ENCODE measurements around the gene SOD3. TPM values are rescaled to one million over a fixed set of nuclear protein-coding genes. Genes with fewer than 3 reads are reported as not detected.

SOD3 gene
- total RNA-seq, 2 experiments from 2014 or later = not detected

DNA sequence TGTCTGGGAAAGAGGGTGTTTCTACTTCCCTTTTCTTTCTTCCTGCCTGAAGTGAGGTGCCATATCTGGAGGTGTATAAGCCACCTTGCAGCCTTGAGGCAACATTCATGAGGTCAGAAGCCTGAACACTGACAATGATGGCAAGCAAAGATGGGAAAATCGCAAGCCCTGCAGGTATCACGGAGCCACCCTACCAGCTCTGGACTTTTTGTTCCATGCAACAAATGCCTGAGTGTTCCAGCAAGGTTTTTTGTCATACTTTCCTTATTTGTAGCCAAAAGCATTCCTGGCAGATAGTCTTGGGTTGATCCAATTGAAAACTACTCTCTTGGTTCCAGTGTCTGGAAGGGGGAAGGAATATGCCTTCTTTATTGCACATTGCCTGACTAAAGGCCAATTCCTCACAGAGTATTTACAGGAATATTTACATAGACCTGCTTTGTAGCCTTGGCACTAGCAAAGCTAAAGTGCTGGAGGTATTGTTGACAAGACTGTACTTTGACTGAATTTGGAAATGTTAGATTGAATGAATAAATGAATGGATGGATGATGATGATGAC is 14.4 kb upstream of the SOD3 start:
- no peak for DNase-seq
- ChIA-PET CTCF (no interaction called here), POLR2A (no interaction called here)
- no peaks in the 10 kb centered on the region for H3K4me1 Mint-ChIP-seq
- H3K27ac Mint-ChIP-seq = no peak overlapping the region
- peaks cover 2% of the 10 kb centered on the region for H3K27me3 Mint-ChIP-seq
- no peaks in the 10 kb centered on the region for H3K9me3 Mint-ChIP-seq
- no peaks in the 10 kb centered on the region for H3K36me3 Mint-ChIP-seq (ENCODE audit: low read depth)
- H3K4me3 Mint-ChIP-seq = no peak overlapping the region

DNA sequence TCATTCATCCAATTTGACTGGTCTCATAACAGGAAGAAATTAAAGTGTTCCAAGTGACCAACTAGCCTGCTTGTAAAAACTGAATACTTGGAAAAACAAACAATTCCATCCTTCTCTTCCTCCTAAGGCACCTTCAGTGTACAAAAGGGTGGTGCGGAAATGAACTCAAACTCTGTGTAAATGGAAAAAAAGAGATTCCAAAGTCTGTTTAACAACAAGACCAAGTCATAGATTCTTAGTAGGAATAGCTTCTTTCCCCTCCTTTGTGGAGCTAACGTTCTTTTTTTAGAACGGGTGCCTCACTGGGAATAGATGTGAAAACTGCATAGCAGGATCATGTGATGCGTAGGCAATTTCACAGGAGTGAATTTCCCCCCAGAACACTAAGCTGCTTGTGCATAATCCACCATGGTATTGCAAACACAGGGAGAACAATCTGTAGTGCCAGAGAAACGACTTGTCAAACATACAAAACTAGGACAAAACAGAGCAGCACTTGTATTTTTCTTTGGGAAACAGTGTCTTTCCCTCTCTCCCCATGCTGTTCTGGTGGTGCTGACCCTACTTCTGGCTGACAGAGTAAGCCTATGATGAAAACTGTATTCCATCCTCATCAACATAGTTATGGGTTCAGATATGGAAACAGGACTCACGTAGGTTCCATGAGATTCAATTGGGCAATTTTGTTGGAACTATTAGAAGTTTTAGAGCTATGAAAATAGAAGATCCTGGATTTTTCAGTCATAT is 13.2 kb upstream of the SOD3 start:
- CTCF ChIA-PET = no interaction called here
- H3K4me3 Mint-ChIP-seq = no peak overlapping the region
- POLR2A ChIA-PET = no interaction called here
- no peaks in the 10 kb centered on the region for H3K4me1 Mint-ChIP-seq
- H3K27ac Mint-ChIP-seq = no peak overlapping the region
- peaks cover 2% of the 10 kb centered on the region for H3K27me3 Mint-ChIP-seq
- H3K36me3 Mint-ChIP-seq (ENCODE audit: low read depth) = no peaks in the 10 kb centered on the region
- no peak for DNase-seq
- H3K9me3 Mint-ChIP-seq = no peaks in the 10 kb centered on the region

DNA sequence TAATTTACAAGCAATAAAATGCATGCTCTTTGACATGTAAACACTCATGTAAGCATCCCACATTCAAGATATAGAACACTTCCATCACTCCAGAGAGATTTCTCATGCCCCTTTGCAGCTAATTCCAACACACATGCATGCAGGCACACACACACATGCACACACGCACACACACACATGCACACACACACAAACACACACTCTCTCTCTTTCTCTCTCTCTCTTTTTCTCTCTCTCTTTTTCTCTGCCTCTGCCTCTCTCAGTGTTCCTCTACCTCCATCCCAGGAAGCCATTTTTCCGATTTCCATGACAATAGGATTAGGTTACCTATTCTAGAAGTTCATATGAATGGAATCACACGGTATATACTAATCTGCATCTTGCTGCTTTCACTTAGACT is 11.9 kb upstream of the SOD3 start:
- Mint-ChIP-seq H3K36me3 (ENCODE audit: low read depth) (no peaks in the 10 kb centered on the region), H3K27ac (no peak overlapping the region), H3K4me3 (no peak overlapping the region), H3K4me1 (no peaks in the 10 kb centered on the region), H3K27me3 (no peaks in the 10 kb centered on the region), H3K9me3 (no peaks in the 10 kb centered on the region)
- ChIA-PET POLR2A (no interaction called here), CTCF (no interaction called here)
- no peak for DNase-seq

DNA sequence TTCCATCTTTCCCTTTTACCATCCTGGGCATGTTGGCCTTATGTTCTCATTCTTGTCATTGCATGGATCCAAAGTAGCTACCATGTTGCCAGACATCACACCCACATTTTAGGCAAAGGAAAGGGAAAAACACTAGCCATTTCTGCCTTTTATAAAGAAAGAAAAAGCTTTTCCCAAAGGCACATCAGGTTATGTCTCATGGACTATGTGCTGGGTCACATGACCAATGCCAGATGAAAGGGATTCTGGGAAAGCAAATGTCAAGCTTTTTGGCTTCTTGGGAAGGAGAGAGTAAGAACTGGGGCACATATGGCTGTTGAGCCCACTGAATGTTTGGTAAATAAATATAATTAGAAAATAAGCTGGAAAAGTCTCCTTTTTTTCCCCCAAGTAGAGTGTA is 4.3 kb upstream of the SOD3 start:
- H3K27me3 Mint-ChIP-seq = no peaks in the 10 kb centered on the region
- H3K36me3 Mint-ChIP-seq (ENCODE audit: low read depth) = no peaks in the 10 kb centered on the region
- no peak overlapping the region for H3K27ac Mint-ChIP-seq
- no peak overlapping the region for H3K4me3 Mint-ChIP-seq
- ChIA-PET CTCF (no interaction called here), POLR2A (no interaction called here)
- H3K4me1 Mint-ChIP-seq = no peaks in the 10 kb centered on the region
- DNase-seq = no peak
- H3K9me3 Mint-ChIP-seq = no peaks in the 10 kb centered on the region

DNA sequence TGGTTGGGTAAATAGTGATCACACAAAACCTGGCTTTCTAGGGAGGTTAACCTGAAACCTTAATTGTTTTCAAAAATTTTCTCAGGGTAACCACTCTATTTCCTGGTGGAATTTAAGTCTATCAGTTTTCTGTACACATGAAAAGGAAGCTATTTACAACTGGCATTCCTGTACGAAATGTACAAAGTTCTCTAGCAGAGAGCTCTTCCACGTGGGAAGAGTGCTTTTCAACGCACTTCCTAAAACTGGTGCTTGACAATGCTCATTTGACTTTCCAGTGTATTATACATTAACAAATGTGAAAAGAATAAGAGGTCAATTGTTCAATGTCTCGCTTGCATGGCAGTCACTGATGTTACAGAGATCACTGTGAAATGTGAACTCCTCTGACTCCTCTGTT is 2.8 kb upstream of the SOD3 start:
- no peaks in the 10 kb centered on the region for H3K4me1 Mint-ChIP-seq
- POLR2A ChIA-PET = no interaction called here
- CTCF ChIA-PET = no interaction called here
- H3K27ac Mint-ChIP-seq = no peak overlapping the region
- H3K27me3 Mint-ChIP-seq = no peaks in the 10 kb centered on the region
- H3K4me3 Mint-ChIP-seq = no peak overlapping the region
- no peak for DNase-seq
- H3K36me3 Mint-ChIP-seq (ENCODE audit: low read depth) = no peaks in the 10 kb centered on the region
- H3K9me3 Mint-ChIP-seq = no peaks in the 10 kb centered on the region

DNA sequence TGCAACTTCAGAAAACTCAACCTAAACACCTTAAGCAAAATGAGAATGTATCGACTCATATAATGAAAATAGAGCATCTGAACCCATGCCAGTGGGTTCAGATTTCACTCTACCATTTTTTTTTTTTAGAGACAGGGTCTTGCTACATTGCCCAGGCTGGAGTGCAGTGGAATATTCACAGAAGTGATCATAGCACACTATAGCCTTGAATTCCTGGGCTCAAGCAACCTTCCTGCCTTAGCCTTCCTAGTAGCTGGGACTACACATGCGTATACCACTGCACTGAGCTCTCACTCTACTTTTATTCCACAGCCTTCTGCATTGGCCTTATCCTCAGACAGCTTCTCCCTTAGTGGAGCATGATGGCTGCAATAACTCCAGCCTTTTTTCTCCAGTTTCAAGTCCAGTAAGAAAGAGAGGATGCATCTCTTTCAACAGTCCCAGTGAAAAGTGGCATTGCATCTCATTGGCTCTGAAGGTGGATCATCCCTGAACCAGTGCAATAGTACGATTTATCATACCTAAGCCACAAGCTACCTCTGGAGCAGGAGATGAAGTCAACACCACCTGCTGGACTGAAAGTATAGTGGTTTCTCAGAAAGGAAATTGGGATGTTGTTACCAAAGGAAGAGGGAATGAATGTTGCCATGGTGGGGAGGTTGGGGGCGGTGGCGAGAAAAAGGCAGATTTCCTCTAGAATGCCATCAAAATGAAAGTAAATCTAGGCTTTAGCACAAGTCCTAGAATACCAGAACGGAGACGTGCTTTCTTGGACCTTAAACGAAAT is 2.0 kb upstream of the SOD3 start:
- Mint-ChIP-seq H3K4me3 (no peak overlapping the region), H3K27me3 (peaks cover 6% of the 10 kb centered on the region), H3K4me1 (no peaks in the 10 kb centered on the region), H3K27ac (no peak overlapping the region), H3K36me3 (ENCODE audit: low read depth) (no peaks in the 10 kb centered on the region), H3K9me3 (no peaks in the 10 kb centered on the region)
- no peak for DNase-seq
- CTCF ChIA-PET = no interaction called here
- POLR2A ChIA-PET = no interaction called here

DNA sequence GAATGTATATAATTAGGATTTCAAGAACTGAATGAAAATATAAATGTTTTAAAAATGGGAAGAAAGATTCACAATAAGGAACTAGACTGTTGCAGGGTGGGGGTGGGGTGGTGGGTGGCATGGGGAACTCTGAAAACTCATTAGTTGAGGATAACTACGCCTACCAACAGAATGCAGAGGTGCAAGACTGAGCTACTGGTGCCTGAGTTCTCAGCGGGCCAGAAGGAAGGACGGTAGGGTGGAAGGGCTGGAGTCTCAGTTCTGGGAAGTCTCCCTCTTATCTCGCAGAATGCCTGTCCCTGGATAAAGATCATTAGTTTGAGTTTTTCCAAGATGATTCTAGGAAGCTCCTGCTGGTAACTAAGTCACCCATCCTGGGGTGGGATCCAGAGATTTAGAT is 1.3 kb upstream of the SOD3 start:
- no peaks in the 10 kb centered on the region for H3K4me1 Mint-ChIP-seq
- H3K9me3 Mint-ChIP-seq = no peaks in the 10 kb centered on the region
- H3K27me3 Mint-ChIP-seq = peaks cover 12% of the 10 kb centered on the region
- ChIA-PET CTCF (no interaction called here), POLR2A (no interaction called here)
- no peak overlapping the region for H3K4me3 Mint-ChIP-seq
- no peak for DNase-seq
- H3K36me3 Mint-ChIP-seq (ENCODE audit: low read depth) = no peaks in the 10 kb centered on the region
- no peak overlapping the region for H3K27ac Mint-ChIP-seq

DNA sequence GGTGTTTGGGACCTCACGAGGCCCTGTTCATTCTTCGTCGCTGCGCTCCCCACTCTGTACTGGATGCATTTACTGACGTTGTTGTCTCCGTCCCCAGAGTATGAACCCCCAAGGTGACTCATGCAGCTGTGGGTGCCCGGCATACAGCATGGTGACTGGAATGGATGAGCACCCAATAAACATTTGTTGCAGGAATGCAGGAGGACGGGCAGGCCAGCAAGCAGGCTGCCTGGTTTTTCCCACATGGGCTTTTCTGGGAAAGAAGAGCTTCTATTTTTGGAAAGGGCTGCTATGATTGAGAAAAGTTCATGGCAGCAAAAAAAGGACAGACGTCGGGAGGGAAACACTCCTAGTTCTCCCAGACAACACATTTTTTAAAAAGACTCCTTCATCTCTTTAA is 893 bp upstream of the SOD3 start:
- Mint-ChIP-seq H3K4me1 (no peaks in the 10 kb centered on the region), H3K4me3 (no peak overlapping the region), H3K27me3 (peaks cover 14% of the 10 kb centered on the region), H3K27ac (no peak overlapping the region), H3K9me3 (no peaks in the 10 kb centered on the region), H3K36me3 (ENCODE audit: low read depth) (no peaks in the 10 kb centered on the region)
- DNase-seq = no peak
- ChIA-PET POLR2A (no interaction called here), CTCF (no interaction called here)

DNA sequence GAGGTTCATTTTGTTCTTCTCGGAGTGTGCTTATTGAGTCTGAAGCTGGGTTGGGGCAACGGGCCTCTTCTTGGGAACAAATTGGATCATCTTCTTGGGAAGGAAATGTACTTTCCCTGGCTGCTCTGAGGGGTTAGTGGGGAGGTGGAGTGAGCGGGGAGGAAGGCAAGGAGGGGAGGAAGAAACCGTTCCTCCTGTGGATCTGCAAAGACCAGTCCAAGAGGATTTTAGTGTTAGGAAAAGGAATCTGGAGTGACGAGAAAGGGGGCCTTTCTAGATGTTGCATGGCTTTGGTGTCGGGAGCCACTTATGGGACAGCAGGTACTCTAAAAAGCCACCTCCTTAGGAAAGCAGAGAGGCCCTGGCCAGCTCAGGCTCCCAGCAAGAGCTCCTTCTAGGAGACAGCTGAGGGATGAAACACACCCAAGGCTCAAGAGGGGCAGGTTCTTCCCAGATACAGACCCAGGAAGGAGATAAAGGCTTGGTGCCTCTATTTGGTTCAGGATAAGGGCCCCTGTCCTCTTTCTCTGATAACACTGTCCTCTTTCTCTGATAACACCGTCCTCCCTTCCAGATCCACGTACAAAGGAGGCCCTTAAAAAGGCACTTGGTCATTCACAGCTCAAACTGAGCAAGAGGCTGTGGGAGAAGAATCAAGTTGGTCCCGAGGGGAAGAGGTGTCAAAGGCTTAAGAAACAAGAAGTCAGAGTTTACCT is 451 bp downstream of the SOD3 start:
- no peak for DNase-seq
- ChIA-PET CTCF (interaction anchor here (0.7 kb wide), 1 partner anchor 16 kb away, joined by 3 read pairs; no protein-coding TSS in a partner anchor), POLR2A (no interaction called here)
- H3K4me1 Mint-ChIP-seq = no peaks in the 10 kb centered on the region
- no peaks in the 10 kb centered on the region for H3K36me3 Mint-ChIP-seq (ENCODE audit: low read depth)
- no peaks in the 10 kb centered on the region for H3K9me3 Mint-ChIP-seq
- H3K27me3 Mint-ChIP-seq = peaks cover 20% of the 10 kb centered on the region
- no peak overlapping the region for H3K27ac Mint-ChIP-seq
- H3K4me3 Mint-ChIP-seq = no peak overlapping the region

DNA sequence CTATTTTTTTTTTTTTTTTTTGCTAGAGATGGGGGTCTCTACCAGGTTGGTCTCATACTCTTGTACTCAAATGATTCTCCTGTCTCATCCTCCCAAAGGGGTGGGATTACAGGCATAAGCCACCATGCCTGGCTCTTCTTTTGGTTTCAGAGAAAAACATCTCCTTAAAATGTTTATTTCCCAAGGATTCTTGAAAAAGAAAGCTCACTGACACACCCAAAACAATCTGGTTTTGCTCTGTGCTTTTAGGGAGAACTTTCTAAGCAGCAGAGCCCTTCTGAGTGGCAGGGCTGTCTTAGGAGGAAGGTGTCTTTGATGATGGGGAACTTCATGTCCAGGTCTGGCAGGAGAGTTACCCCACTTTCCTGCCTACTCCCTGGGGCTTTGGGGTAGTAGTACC is 1.2 kb downstream of the SOD3 start:
- H3K36me3 Mint-ChIP-seq (ENCODE audit: low read depth) = no peaks in the 10 kb centered on the region
- DNase-seq = no peak
- H3K27ac Mint-ChIP-seq = no peak overlapping the region
- POLR2A ChIA-PET = no interaction called here
- H3K4me1 Mint-ChIP-seq = no peaks in the 10 kb centered on the region
- H3K4me3 Mint-ChIP-seq = no peak overlapping the region
- H3K9me3 Mint-ChIP-seq = no peaks in the 10 kb centered on the region
- H3K27me3 Mint-ChIP-seq = peaks cover 28% of the 10 kb centered on the region
- CTCF ChIA-PET = no interaction called here

DNA sequence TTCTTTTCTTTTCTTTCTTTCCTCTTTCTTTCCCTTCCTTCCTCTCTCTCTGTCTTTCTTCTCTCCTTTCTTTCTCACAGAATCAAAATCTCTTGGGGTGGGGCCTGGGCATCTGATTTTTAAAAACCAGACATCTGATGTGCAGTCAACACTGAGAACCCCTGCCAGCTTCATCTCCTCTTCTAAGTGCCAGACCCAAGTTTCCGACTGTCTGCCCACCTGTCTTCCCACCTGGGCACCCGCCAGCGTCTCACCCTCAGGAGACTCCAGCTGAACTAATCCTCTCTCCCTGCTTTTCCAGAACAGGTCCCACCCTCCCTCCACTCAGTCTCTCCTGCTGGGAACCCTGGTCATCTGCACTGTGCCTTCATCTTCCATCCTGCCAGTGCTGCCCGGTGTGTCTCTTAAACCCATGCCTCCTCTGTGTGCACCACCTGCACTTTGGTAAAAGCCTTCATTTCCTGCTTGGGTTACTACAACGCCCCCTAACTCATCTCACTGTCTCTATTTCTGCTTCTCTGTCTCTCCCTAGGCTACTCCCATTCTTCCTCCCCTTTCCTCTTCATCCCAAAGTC is 2.8 kb downstream of the SOD3 start:
- Mint-ChIP-seq H3K4me3 (no peak overlapping the region), H3K27me3 (peaks cover 34% of the 10 kb centered on the region), H3K4me1 (no peaks in the 10 kb centered on the region), H3K27ac (no peak overlapping the region), H3K9me3 (no peaks in the 10 kb centered on the region), H3K36me3 (ENCODE audit: low read depth) (no peaks in the 10 kb centered on the region)
- ChIA-PET POLR2A (no interaction called here), CTCF (no interaction called here)
- no peak for DNase-seq

DNA sequence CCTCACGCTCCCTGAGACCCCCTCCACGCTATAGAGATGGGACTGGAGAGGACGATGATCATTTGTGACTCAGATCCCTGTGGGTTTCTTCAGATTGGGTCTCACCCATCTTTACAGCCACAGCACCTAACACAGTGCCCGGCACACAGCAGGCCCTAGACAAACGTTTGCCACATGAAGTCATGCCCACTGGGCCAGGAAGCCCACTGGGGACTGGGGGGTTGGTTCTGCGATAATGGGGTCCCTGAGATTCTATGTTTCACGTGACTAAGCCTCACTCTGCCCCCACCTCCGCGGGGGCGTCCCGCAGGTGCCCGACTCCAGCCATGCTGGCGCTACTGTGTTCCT is 3.8 kb downstream of the SOD3 start:
- Mint-ChIP-seq H3K36me3 (ENCODE audit: low read depth) (no peaks in the 10 kb centered on the region), H3K9me3 (no peaks in the 10 kb centered on the region), H3K27me3 (peaks cover 36% of the 10 kb centered on the region), H3K27ac (no peak overlapping the region), H3K4me1 (no peaks in the 10 kb centered on the region), H3K4me3 (no peak overlapping the region)
- ChIA-PET POLR2A (no interaction called here), CTCF (no interaction called here)
- DNase-seq = no peak
